Body of pancreas (tissue), 4 donors: ENCODE results near the gene WWTR1.

Experiments
- POLR2A ChIP-seq, 3 donors: fragments of 450-650 bp; IDR thresholded peaks; one replicate each; pipeline ENCODE4 v1.6.1; 2016; ENCODE audit warnings: antibody characterized with exemption in 3 of 3, mild to moderate bottlenecking in 2 of 3
- TF ChIP-seq, protein P1 (sequence below), 7 experiments: fragments of 450-650 bp in 4 of 7; fragments of 200-600 bp in 3 of 7; sonication (generic) in 3 of 7; IDR thresholded peaks; one replicate each; pipeline ENCODE4 v1.5.1; 2016 to 2019; ENCODE audit warnings: antibody characterized with exemption in 7 of 7

DNA sequence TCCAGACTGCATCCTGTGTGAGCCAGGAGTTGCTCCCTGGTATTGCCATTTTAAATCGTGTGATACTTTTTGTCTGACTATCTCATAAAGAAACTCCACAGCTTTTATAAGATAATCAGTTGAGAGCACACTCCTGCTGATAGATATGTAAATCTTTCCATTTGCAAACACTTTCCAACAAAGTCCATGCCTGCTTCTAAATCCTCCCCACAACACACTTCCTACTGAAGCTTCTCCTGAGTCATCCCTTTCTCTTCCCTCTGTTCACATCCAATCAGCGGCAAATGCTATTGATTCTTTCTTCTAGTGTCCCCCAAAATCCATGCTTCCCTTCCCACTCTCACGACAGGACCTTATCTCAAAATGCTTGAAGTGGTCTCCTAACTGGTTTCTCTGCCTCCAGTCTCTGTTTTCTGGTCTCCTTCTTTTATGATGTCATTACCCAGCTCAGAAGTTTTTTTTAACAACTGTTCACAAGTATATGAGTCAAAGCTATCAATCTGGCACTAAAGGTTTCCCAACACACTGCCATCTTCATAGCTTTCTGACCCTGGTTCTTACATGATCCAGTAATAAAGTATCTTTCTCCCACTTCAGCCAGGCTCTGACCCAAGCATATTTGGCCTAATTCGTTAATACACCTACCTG is 4.5 kb upstream of the WWTR1 start:
- TF ChIP-seq, protein P1, sequence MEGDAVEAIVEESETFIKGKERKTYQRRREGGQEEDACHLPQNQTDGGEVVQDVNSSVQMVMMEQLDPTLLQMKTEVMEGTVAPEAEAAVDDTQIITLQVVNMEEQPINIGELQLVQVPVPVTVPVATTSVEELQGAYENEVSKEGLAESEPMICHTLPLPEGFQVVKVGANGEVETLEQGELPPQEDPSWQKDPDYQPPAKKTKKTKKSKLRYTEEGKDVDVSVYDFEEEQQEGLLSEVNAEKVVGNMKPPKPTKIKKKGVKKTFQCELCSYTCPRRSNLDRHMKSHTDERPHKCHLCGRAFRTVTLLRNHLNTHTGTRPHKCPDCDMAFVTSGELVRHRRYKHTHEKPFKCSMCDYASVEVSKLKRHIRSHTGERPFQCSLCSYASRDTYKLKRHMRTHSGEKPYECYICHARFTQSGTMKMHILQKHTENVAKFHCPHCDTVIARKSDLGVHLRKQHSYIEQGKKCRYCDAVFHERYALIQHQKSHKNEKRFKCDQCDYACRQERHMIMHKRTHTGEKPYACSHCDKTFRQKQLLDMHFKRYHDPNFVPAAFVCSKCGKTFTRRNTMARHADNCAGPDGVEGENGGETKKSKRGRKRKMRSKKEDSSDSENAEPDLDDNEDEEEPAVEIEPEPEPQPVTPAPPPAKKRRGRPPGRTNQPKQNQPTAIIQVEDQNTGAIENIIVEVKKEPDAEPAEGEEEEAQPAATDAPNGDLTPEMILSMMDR (IDR thresholded peaks at IDR 0.05), result no peak
- no peak for TF ChIP-seq POLR2A (IDR thresholded peaks at IDR 0.05)
